ENCODE measurements around the gene FAM13A. TPM values are rescaled to one million over a fixed set of nuclear protein-coding genes. Genes with fewer than 3 reads are reported as not detected.

The FAM13A gene
- total and polyA plus RNA-seq, 10 of the 15 experiments (the other 5 are each of a cell fraction or from before 2014, with no cell fraction given): 0.05 to 1.8 (median 0.27) TPM; not detected in 1

DNA sequence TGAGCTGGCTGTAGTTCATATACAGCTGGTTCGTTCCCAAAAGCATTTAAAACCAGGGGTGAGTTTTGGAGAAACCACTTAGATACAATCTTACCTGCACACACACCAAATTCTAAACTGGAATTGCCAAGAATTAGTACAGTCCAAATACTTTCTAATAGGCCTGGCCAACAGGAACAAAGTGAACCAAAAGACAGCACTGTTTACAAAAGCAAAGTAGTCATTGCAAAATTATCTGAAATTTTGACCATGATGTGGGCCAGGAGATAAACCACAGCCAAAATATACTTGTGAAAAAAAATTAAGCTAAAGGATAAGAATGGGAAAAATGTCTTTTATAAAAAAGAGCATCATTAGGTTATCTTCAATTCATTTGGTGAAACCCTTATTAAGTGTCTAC is 321.4 kb downstream of the FAM13A start:
- intact Hi-C loops (cut with micrococcal nuclease; ENCODE audit: unreplicated experiment) (no loop called here), in situ Hi-C loops (cut with MboI) (no loop called here)
- ATAC-seq (no peak), DNase-seq (ENCODE audit: low read depth, low spot score) (no peak), FAIRE-seq (no peak)
- Histone ChIP-seq H2AFZ (ENCODE audit: control insufficient read depth, low read depth, low read length) (no peak overlapping the region), H3K4me3 (no peak overlapping the region), H4K20me1 (ENCODE audit: control insufficient read depth, insufficient read depth) (no peaks in the 10 kb centered on the region), H3K4me2 (ENCODE audit: control insufficient read depth, insufficient read depth) (no peak overlapping the region), H3K4me1 (ENCODE audit: control insufficient read depth, insufficient read depth, low read length) (no peaks in the 10 kb centered on the region), H3K79me2 (ENCODE audit: control insufficient read depth, insufficient read depth, low read length) (no peaks in the 10 kb centered on the region), H3K36me3 (ENCODE audit: control insufficient read depth in 2 of 2, insufficient read depth in 2 of 2, low read length in 1 of 2) (no peaks in the 10 kb centered on the region), H3K9ac (ENCODE audit: control insufficient read depth, insufficient read depth, low read length) (no peak overlapping the region), H3K9me3 (replicated peaks; ENCODE audit: control insufficient read depth, insufficient read depth, low read length) (no peaks in the 10 kb centered on the region), H3K27ac (ENCODE audit: control insufficient read depth, insufficient read depth) (no peak overlapping the region), H3K27me3 (replicated peaks in 1 of 2; ENCODE audit: control insufficient read depth in 2 of 2, insufficient read depth in 2 of 2, low read length in 1 of 2) (no peaks in the 10 kb centered on the region)
- no TSS peak for BruUV-seq (replicated peaks)
- CTCF ChIA-PET: interaction anchor here (0.7 to 1.4 kb wide), 6 partner anchors 11 to 62 kb away, joined by 3 to 4 read pairs (median 3); no protein-coding TSS in a partner anchor
- 22% methylated on average over 1 of the region's 1 CpG for WGBS (ENCODE audit: insufficient coverage, insufficient replicate concordance, low lambda C conversion rate, missing lambda C conversion rate)
- POLR2A ChIA-PET: no interaction called here
- RAD21 ChIA-PET (ENCODE audit: unreplicated experiment): interaction anchor here (1.3 kb wide), 1 partner anchor 196 kb away, joined by 5 read pairs; no protein-coding TSS in a partner anchor
- SMC1A ChIA-PET (ENCODE audit: uncharacterized antibody, unreplicated experiment): interaction anchor here (0.8 to 2.1 kb wide), 4 partner anchors 10 to 288 kb away, joined by 3 to 6 read pairs (median 4); no protein-coding TSS in a partner anchor
- TF ChIP-seq ASH2L (IDR thresholded peaks at IDR 0.05; ENCODE audit: borderline replicate concordance, low read depth): no peak
- TF ChIP-seq CREM (IDR thresholded peaks at IDR 0.05; ENCODE audit: low read depth): no peak
- TF ChIP-seq, protein P1, sequence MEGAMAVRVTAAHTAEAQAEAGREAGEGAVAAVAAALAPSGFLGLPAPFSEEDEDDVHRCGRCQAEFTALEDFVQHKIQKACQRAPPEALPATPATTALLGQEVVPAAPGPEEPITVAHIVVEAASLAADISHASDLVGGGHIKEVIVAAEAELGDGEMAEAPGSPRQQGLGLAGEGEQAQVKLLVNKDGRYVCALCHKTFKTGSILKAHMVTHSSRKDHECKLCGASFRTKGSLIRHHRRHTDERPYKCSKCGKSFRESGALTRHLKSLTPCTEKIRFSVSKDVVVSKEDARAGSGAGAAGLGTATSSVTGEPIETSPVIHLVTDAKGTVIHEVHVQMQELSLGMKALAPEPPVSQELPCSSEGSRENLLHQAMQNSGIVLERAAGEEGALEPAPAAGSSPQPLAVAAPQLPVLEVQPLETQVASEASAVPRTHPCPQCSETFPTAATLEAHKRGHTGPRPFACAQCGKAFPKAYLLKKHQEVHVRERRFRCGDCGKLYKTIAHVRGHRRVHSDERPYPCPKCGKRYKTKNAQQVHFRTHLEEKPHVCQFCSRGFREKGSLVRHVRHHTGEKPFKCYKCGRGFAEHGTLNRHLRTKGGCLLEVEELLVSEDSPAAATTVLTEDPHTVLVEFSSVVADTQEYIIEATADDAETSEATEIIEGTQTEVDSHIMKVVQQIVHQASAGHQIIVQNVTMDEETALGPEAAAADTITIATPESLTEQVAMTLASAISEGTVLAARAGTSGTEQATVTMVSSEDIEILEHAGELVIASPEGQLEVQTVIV (IDR thresholded peaks at IDR 0.05; ENCODE audit: borderline replicate concordance, partially characterized antibody): no peak
- no peak for TF ChIP-seq GABPA (IDR thresholded peaks at IDR 0.05; ENCODE audit: low read depth)
- TF ChIP-seq ZNF384 (IDR thresholded peaks at IDR 0.05; ENCODE audit: borderline replicate concordance, low read depth, low read length): no peak
- no peak for TF ChIP-seq DPF2 (IDR thresholded peaks at IDR 0.05)
- no peak for TF ChIP-seq PML (IDR thresholded peaks at IDR 0.05; ENCODE audit: low read length)
- TF ChIP-seq SP1 (IDR thresholded peaks at IDR 0.05; ENCODE audit: low read depth, low read length): no peak
- TF ChIP-seq ESRRA (IDR thresholded peaks at IDR 0.05; ENCODE audit: low read length): no peak
- TF ChIP-seq IKZF1 (conservative IDR thresholded peaks at IDR 0.05): no peak
- TF ChIP-seq, protein P2, sequence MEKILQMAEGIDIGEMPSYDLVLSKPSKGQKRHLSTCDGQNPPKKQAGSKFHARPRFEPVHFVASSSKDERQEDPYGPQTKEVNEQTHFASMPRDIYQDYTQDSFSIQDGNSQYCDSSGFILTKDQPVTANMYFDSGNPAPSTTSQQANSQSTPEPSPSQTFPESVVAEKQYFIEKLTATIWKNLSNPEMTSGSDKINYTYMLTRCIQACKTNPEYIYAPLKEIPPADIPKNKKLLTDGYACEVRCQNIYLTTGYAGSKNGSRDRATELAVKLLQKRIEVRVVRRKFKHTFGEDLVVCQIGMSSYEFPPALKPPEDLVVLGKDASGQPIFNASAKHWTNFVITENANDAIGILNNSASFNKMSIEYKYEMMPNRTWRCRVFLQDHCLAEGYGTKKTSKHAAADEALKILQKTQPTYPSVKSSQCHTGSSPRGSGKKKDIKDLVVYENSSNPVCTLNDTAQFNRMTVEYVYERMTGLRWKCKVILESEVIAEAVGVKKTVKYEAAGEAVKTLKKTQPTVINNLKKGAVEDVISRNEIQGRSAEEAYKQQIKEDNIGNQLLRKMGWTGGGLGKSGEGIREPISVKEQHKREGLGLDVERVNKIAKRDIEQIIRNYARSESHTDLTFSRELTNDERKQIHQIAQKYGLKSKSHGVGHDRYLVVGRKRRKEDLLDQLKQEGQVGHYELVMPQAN (conservative IDR thresholded peaks at IDR 0.05): no peak
- no peak for TF ChIP-seq POLR2AphosphoS2 (IDR thresholded peaks at IDR 0.05; ENCODE audit: low read depth, low read length)
- no peak for TF ChIP-seq ZNF274 (IDR thresholded peaks at IDR 0.05; ENCODE audit: insufficient read depth, insufficient read length)
- TF ChIP-seq, protein P3, sequence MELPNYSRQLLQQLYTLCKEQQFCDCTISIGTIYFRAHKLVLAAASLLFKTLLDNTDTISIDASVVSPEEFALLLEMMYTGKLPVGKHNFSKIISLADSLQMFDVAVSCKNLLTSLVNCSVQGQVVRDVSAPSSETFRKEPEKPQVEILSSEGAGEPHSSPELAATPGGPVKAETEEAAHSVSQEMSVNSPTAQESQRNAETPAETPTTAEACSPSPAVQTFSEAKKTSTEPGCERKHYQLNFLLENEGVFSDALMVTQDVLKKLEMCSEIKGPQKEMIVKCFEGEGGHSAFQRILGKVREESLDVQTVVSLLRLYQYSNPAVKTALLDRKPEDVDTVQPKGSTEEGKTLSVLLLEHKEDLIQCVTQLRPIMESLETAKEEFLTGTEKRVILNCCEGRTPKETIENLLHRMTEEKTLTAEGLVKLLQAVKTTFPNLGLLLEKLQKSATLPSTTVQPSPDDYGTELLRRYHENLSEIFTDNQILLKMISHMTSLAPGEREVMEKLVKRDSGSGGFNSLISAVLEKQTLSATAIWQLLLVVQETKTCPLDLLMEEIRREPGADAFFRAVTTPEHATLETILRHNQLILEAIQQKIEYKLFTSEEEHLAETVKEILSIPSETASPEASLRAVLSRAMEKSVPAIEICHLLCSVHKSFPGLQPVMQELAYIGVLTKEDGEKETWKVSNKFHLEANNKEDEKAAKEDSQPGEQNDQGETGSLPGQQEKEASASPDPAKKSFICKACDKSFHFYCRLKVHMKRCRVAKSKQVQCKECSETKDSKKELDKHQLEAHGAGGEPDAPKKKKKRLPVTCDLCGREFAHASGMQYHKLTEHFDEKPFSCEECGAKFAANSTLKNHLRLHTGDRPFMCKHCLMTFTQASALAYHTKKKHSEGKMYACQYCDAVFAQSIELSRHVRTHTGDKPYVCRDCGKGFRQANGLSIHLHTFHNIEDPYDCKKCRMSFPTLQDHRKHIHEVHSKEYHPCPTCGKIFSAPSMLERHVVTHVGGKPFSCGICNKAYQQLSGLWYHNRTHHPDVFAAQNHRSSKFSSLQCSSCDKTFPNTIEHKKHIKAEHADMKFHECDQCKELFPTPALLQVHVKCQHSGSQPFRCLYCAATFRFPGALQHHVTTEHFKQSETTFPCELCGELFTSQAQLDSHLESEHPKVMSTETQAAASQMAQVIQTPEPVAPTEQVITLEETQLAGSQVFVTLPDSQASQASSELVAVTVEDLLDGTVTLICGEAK (IDR thresholded peaks at IDR 0.05; ENCODE audit: borderline replicate concordance): no peak
- TF ChIP-seq RAD21 (IDR thresholded peaks at IDR 0.05; ENCODE audit: insufficient read depth, low read depth, low read length): no peak
- no peak for TF ChIP-seq SMC3 (IDR thresholded peaks at IDR 0.05; ENCODE audit: borderline replicate concordance, low read length)
- TF ChIP-seq BACH1 (IDR thresholded peaks at IDR 0.05; ENCODE audit: borderline replicate concordance): no peak
- TF ChIP-seq POLR2AphosphoS5 (IDR thresholded peaks at IDR 0.05; ENCODE audit: low read length): no peak

All from GM12878 (cell line).